ENCODE data around the gene APBA2.

Gene APBA2

DNA sequence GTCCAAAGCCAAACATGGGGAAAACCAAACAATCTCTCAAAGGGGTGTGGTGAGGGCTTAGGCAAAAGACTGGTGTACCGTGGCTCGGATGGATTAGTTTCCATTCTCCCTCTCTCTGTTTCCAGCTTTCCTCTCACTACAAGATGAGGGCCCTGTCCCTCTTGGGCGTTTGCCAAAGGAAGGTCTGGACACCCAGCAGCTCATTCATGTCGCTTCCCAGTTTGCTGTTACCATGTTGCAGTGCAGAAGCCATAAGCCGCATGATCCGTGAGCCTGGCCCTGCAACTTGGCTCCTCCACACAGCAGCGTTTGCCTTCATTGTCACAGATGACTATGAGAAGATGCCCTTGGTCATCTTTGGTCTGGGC, 92.2 kb downstream of the APBA2 start:
- Histone ChIP-seq H3K9me3 (ENCODE audit: control insufficient read depth, low read length) (no peaks in the 10 kb centered on the region), H3K36me3 (ENCODE audit: control insufficient read depth, insufficient read depth, low read length) (no peaks in the 10 kb centered on the region), H3K27ac (ENCODE audit: insufficient read depth, low read length, poor library complexity, severe bottlenecking) (no peak overlapping the region), H3K27me3 (replicated peaks; ENCODE audit: control insufficient read depth, insufficient read depth, low read length, poor library complexity, severe bottlenecking) (no peaks in the 10 kb centered on the region), H3K4me1 (ENCODE audit: control insufficient read depth, insufficient read depth, low read length, poor library complexity, severe bottlenecking) (no peaks in the 10 kb centered on the region), H3K4me3 (ENCODE audit: insufficient read depth, low read depth, low read length, poor library complexity, severe bottlenecking) (no peak overlapping the region)
- DNase-seq, result no peak

DNA sequence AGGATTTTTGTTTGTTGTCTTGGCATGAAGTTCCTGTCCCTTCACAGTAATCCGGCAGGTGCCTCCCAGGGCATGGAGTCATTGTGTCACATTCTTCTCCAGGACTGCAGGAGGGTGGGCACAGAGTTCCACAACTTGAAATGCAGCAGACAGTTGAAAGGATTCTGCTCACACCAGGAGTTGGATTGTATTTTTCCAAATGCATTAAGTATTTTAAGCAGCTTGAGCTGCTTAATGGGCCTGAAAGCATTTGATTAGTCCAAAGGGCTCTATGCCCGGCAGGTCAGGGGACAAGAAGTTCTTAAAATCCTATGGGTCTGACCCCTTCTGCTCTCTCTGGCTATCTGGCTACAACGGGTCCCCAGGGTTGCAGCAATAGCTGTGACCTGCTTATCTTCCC, 92.9 kb downstream of the APBA2 start:
- Histone ChIP-seq H3K27ac (ENCODE audit: insufficient read depth, low read length, poor library complexity, severe bottlenecking) (no peak overlapping the region), H3K27me3 (replicated peaks; ENCODE audit: control insufficient read depth, insufficient read depth, low read length, poor library complexity, severe bottlenecking) (no peaks in the 10 kb centered on the region), H3K4me1 (ENCODE audit: control insufficient read depth, insufficient read depth, low read length, poor library complexity, severe bottlenecking) (no peaks in the 10 kb centered on the region), H3K36me3 (ENCODE audit: control insufficient read depth, insufficient read depth, low read length) (no peaks in the 10 kb centered on the region), H3K4me3 (ENCODE audit: insufficient read depth, low read depth, low read length, poor library complexity, severe bottlenecking) (no peak overlapping the region), H3K9me3 (ENCODE audit: control insufficient read depth, low read length) (no peaks in the 10 kb centered on the region)
- DNase-seq, result no peak

DNA sequence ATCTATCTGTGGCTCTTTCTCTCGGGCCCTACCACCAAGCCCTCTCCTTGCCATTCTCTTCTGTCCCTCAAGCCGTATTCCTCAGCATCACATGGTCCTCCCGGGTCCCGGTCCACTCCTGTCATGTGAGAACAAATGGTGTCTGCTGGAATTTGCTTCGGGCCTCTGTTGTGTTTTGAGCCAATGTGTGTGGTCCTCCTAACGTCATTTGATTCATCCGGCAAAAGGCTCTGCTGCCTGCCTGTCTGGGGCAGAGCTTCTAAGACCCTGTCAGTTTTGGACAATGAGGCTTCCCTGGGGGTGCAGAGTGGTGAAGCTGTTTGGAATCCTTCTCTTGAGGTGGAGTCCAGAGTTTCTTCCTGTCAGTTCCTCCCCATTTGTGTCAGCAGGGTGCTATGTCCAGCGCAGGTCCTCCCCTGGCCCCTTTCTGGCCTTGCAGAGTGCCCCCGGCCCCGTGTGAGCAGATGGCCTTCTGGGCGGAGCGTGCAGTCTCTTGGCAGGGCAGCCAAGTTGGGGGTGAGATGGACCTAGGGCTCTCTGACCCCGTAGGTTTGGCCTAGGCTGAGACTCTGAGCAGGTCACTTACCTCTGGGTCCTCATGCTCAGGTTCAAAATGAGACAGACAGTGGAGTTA, 93.6 kb downstream of the APBA2 start:
- no peak overlapping the region for H3K27ac ChIP-seq (ENCODE audit: insufficient read depth, low read length, poor library complexity, severe bottlenecking)
- no peaks in the 10 kb centered on the region for H3K27me3 ChIP-seq (replicated peaks; ENCODE audit: control insufficient read depth, insufficient read depth, low read length, poor library complexity, severe bottlenecking)
- H3K9me3 ChIP-seq (ENCODE audit: control insufficient read depth, low read length), result no peaks in the 10 kb centered on the region
- no peak for DNase-seq
- H3K36me3 ChIP-seq (ENCODE audit: control insufficient read depth, insufficient read depth, low read length), result no peaks in the 10 kb centered on the region
- no peaks in the 10 kb centered on the region for H3K4me1 ChIP-seq (ENCODE audit: control insufficient read depth, insufficient read depth, low read length, poor library complexity, severe bottlenecking)
- H3K4me3 ChIP-seq (ENCODE audit: insufficient read depth, low read depth, low read length, poor library complexity, severe bottlenecking), result no peak overlapping the region

DNA sequence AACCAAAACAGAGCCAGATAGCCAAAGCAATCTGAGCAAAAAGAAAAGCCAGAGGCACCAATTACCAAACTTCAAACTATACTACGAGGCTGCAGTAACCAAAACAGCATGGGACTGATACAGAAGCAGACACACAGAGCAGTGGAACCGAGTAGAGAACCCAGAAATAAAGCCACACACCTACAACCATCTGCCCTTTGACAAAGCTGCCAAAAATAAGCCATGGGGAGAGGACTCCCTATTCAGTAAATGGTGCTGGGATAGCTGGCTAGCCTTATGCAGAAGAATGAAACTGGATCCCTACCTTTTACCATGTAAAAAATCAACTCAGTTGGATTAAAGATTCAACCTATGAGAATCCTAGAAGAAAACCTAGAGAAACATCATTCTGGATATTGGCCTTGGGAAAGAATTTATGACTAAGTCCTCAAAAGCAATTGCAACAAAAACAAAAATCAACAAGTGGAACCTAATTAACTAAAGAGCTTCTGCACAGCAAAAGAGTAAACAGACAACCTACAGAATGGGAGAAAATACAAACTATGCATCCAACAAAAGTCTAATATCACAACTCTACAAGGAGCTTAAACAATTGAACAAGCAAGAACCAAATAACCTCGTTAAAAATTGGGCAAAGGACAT, 95.1 kb downstream of the APBA2 start:
- H3K4me1 ChIP-seq (ENCODE audit: control insufficient read depth, insufficient read depth, low read length, poor library complexity, severe bottlenecking), result no peaks in the 10 kb centered on the region
- H3K27me3 ChIP-seq (replicated peaks; ENCODE audit: control insufficient read depth, insufficient read depth, low read length, poor library complexity, severe bottlenecking), result no peaks in the 10 kb centered on the region
- no peak for DNase-seq
- H3K9me3 ChIP-seq (ENCODE audit: control insufficient read depth, low read length), result no peaks in the 10 kb centered on the region
- H3K36me3 ChIP-seq (ENCODE audit: control insufficient read depth, insufficient read depth, low read length), result no peaks in the 10 kb centered on the region
- no peak overlapping the region for H3K27ac ChIP-seq (ENCODE audit: insufficient read depth, low read length, poor library complexity, severe bottlenecking)
- H3K4me3 ChIP-seq (ENCODE audit: insufficient read depth, low read depth, low read length, poor library complexity, severe bottlenecking), result no peak overlapping the region

GRCh38 chr15:28981351-28981720, 95.6 kb downstream of the APBA2 start:
- Histone ChIP-seq H3K4me3 (ENCODE audit: insufficient read depth, low read depth, low read length, poor library complexity, severe bottlenecking) (no peak overlapping the region), H3K36me3 (ENCODE audit: control insufficient read depth, insufficient read depth, low read length) (no peaks in the 10 kb centered on the region), H3K4me1 (ENCODE audit: control insufficient read depth, insufficient read depth, low read length, poor library complexity, severe bottlenecking) (no peaks in the 10 kb centered on the region), H3K27ac (ENCODE audit: insufficient read depth, low read length, poor library complexity, severe bottlenecking) (no peak overlapping the region), H3K9me3 (ENCODE audit: control insufficient read depth, low read length) (no peaks in the 10 kb centered on the region), H3K27me3 (replicated peaks; ENCODE audit: control insufficient read depth, insufficient read depth, low read length, poor library complexity, severe bottlenecking) (no peaks in the 10 kb centered on the region)
- no peak for DNase-seq

GRCh38 chr15:28981921-28982320, 96.1 kb downstream of the APBA2 start:
- DNase-seq, result no peak
- no peak overlapping the region for H3K4me3 ChIP-seq (ENCODE audit: insufficient read depth, low read depth, low read length, poor library complexity, severe bottlenecking)
- H3K27ac ChIP-seq (ENCODE audit: insufficient read depth, low read length, poor library complexity, severe bottlenecking), result no peak overlapping the region
- H3K27me3 ChIP-seq (replicated peaks; ENCODE audit: control insufficient read depth, insufficient read depth, low read length, poor library complexity, severe bottlenecking), result no peaks in the 10 kb centered on the region
- no peaks in the 10 kb centered on the region for H3K9me3 ChIP-seq (ENCODE audit: control insufficient read depth, low read length)
- H3K36me3 ChIP-seq (ENCODE audit: control insufficient read depth, insufficient read depth, low read length), result no peaks in the 10 kb centered on the region
- H3K4me1 ChIP-seq (ENCODE audit: control insufficient read depth, insufficient read depth, low read length, poor library complexity, severe bottlenecking), result no peaks in the 10 kb centered on the region

- Histone ChIP-seq H3K27ac (ENCODE audit: insufficient read depth, low read length, poor library complexity, severe bottlenecking) (no peak overlapping the region), H3K36me3 (ENCODE audit: control insufficient read depth, insufficient read depth, low read length) (no peaks in the 10 kb centered on the region), H3K27me3 (replicated peaks; ENCODE audit: control insufficient read depth, insufficient read depth, low read length, poor library complexity, severe bottlenecking) (no peaks in the 10 kb centered on the region), H3K9me3 (ENCODE audit: control insufficient read depth, low read length) (no peaks in the 10 kb centered on the region), H3K4me3 (ENCODE audit: insufficient read depth, low read depth, low read length, poor library complexity, severe bottlenecking) (no peak overlapping the region), H3K4me1 (ENCODE audit: control insufficient read depth, insufficient read depth, low read length, poor library complexity, severe bottlenecking) (no peaks in the 10 kb centered on the region)
- DNase-seq, result no peak
Measured at GRCh38 chr15:28982886-28983285, 97.1 kb downstream of the APBA2 start.

DNA sequence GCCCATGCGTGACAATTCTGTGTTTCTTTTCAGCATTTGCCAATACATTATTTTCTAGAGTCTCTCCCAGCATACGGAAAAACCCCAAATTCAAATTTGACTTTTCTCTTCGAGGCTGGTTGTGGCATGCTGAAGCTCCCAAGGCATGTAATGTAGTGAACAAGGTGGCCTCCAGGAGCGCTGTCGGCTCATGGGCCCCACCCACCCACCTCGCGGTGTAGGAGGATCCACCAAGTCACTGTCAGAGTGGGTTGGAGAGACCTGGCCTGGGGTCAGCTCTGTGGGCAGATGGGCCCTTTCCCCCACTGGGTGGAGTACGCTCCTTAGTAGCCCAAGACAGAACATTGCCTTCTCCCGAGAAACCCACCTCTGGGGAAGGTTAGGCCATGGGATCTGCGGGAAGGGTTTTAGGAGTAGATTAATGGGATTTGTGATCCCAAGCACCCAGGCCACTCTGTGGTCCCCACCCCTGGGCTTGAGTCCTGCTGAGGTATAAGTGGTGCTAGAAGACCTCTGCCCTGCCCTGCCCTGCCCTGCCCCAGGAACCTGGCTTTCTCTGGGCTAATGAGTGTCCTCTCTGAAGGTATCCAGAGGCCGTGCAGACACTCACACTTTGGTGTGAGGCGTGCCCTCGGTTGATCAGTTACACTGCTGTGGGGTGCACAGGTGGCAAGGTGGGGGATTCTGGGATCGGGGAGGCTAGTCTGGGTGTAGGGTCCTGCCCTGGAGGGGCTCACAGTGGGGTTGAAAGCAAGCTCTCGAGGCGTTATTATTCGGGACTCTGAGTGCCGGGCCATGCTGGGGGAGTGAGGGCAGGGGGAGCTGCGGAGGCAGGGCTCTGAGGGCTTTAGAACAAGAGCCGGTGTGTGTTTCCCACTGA, 97.9 kb downstream of the APBA2 start:
- Histone ChIP-seq H3K4me1 (ENCODE audit: control insufficient read depth, insufficient read depth, low read length, poor library complexity, severe bottlenecking) (no peaks in the 10 kb centered on the region), H3K4me3 (ENCODE audit: insufficient read depth, low read depth, low read length, poor library complexity, severe bottlenecking) (no peak overlapping the region), H3K36me3 (ENCODE audit: control insufficient read depth, insufficient read depth, low read length) (no peaks in the 10 kb centered on the region), H3K27ac (ENCODE audit: insufficient read depth, low read length, poor library complexity, severe bottlenecking) (no peak overlapping the region), H3K27me3 (replicated peaks; ENCODE audit: control insufficient read depth, insufficient read depth, low read length, poor library complexity, severe bottlenecking) (no peaks in the 10 kb centered on the region), H3K9me3 (ENCODE audit: control insufficient read depth, low read length) (no peaks in the 10 kb centered on the region)
- DNase-seq, result no peak

DNA sequence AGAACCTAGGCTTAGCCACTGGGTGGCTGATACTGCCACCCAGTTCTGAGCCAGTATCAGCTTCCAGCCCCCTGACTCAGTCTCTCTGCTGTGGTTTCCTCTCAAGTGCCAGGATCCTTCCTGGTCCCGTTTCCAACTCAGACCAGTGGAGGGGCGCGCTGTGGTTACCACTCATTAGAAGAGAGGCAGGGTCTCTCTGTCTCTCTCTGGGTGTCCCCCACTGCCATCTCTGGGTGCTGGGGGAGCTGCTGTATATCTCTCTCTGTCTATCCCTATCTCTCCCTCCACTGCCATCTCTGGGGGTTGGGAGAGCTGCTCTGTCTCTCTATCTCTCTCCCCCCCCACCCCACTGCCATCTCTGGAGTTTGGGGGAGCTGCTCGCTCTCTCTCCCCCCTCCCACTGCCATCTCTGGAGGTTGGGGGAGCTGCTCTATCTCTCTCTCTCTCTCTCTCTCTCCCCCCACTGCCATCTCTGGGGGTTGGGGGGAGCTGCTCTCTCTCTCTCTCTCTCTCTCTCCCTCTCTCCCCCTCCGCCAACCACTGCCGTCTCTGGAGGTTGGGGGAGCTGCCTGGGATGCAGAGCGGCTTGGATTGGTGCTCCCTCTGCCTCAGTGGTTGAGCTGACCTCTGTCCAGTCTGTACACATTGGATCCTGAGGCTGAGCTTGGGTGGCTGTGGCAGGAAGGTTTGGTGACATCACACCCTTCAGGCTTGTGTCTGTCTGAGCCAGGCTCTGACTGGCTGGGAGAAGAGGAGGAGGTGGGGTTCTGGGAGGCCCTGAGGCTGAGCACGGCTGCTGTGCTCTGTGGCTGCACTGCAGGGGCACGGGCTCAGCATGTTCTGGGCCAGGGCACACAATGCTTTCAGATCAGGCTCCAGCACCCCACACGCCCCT, 98.9 kb downstream of the APBA2 start:
- H3K27me3 ChIP-seq (replicated peaks; ENCODE audit: control insufficient read depth, insufficient read depth, low read length, poor library complexity, severe bottlenecking), result no peaks in the 10 kb centered on the region
- no peak overlapping the region for H3K27ac ChIP-seq (ENCODE audit: insufficient read depth, low read length, poor library complexity, severe bottlenecking)
- H3K4me3 ChIP-seq (ENCODE audit: insufficient read depth, low read depth, low read length, poor library complexity, severe bottlenecking), result no peak overlapping the region
- no peak for DNase-seq
- H3K4me1 ChIP-seq (ENCODE audit: control insufficient read depth, insufficient read depth, low read length, poor library complexity, severe bottlenecking), result no peaks in the 10 kb centered on the region
- H3K9me3 ChIP-seq (ENCODE audit: control insufficient read depth, low read length), result no peaks in the 10 kb centered on the region
- no peaks in the 10 kb centered on the region for H3K36me3 ChIP-seq (ENCODE audit: control insufficient read depth, insufficient read depth, low read length)

All from effector memory CD4-positive, alpha-beta T cell (primary cell).